Activated CD8-positive, alpha-beta memory T cell treated with anti-CD3 and anti-CD28 coated beads, Interleukin-2, amount 50 U/mL, for 1 hour (primary cell): ENCODE results near the gene RASGRP1.

Experiments used
- DNase-seq: peaks from one replicate; pipeline ENCODE4 v3.0.0-alpha.2; 2020; ENCODE audit errors: extremely low read depth

The RASGRP1 gene

GRCh38 chr15:38459480-38459879, 105.1 kb downstream of the RASGRP1 start:
- DNase-seq, result no peak

GRCh38 chr15:38458646-38459045, 106.0 kb downstream of the RASGRP1 start:
- no peak for DNase-seq

GRCh38 chr15:38455092-38455491, 109.5 kb downstream of the RASGRP1 start:
- DNase-seq, result no peak

GRCh38 chr15:38454696-38455090, 109.9 kb downstream of the RASGRP1 start:
- DNase-seq, result no peak

GRCh38 chr15:38453971-38454695, 110.5 kb downstream of the RASGRP1 start, which contains the start of gene FAM98B:
Gene FAM98B, plus strand, starts transcription at chr15:38454127. Its CDS starts 35 bp downstream, at chr15:38454162.
- DNase-seq, result peak; percentile 58

- no peak for DNase-seq
These were observed 123.5 kb downstream of the RASGRP1 start for GRCh38 chr15:38441130-38441519.

- DNase-seq, result peak; percentile 9
These were observed 124.1 kb downstream of the RASGRP1 start for GRCh38 chr15:38440353-38441129.
